ENCODE data around the gene ANXA6.

ANXA6 gene

GRCh38 chr5:151097820-151098767, 59.5 kb downstream of the ANXA6 start:
- DNase-seq = peak; percentile 55 to 60

- DNase-seq = no peak
These were observed 60.5 kb downstream of the ANXA6 start for GRCh38 chr5:151097061-151097460.

- no peak for DNase-seq
These were observed 61.6 kb downstream of the ANXA6 start for GRCh38 chr5:151096001-151096373.

GRCh38 chr5:151095341-151096000, 62.1 kb downstream of the ANXA6 start:
- no peak for DNase-seq

- DNase-seq = peak in 1 of 2 experiments; percentile 40
These were observed 62.7 kb downstream of the ANXA6 start for GRCh38 chr5:151094852-151095245.

GRCh38 chr5:151094030-151094851, 63.3 kb downstream of the ANXA6 start:
- DNase-seq = peak; percentile 78 to 83

- DNase-seq = no peak
These were observed 64.1 kb downstream of the ANXA6 start for GRCh38 chr5:151093476-151093889.

GRCh38 chr5:151092762-151093161, 64.8 kb downstream of the ANXA6 start:
- DNase-seq = no peak

GRCh38 chr5:151089726-151090125, 67.9 kb downstream of the ANXA6 start:
- DNase-seq = no peak

- no peak for DNase-seq
These were observed 68.6 kb downstream of the ANXA6 start for GRCh38 chr5:151088986-151089385.

GRCh38 chr5:151087486-151087885, 70.1 kb downstream of the ANXA6 start:
- DNase-seq = no peak

- DNase-seq = peak; percentile 76 to 82
These were observed 70.6 kb downstream of the ANXA6 start for GRCh38 chr5:151086905-151087360.

- no peak for DNase-seq
These were observed 71.2 kb downstream of the ANXA6 start for GRCh38 chr5:151086192-151086869.

- peak; percentile 59 to 63 for DNase-seq
These were observed 72.0 kb downstream of the ANXA6 start for GRCh38 chr5:151085517-151086041.

GRCh38 chr5:151084363-151084762, 73.2 kb downstream of the ANXA6 start:
- DNase-seq = no peak

- peak; percentile 74 to 82 for DNase-seq
These were observed 74.4 kb downstream of the ANXA6 start for GRCh38 chr5:151083081-151083676.

GRCh38 chr5:151082282-151082902, 75.2 kb downstream of the ANXA6 start:
- DNase-seq = no peak

- no peak for DNase-seq
These were observed 75.9 kb downstream of the ANXA6 start for GRCh38 chr5:151081431-151082281.

GRCh38 chr5:151080613-151081430, 76.8 kb downstream of the ANXA6 start, which contains the start of gene TNIP1:
TNIP1 (minus strand) TSS chr5:151081034; CDS start chr5:151065095, 15,939 bp downstream.
- DNase-seq = peak; percentile 97 to 98
